Neural cell (in vitro differentiated cells): ENCODE measurements around the gene CARD19. TPM values are rescaled to one million over a fixed set of nuclear protein-coding genes. Genes with fewer than 3 reads are reported as not detected.

ENCODE experiments used
- H2AFZ ChIP-seq: fragments of 200-600, 300-800 bp; sonication (generic), shearing (Covaris generic); 2 replicates; pipeline ENCODE4 v1.6.0; 2014; ENCODE audit warnings: low read depth, mild to moderate bottlenecking, antibody characterized with exemption, low read length, moderate library complexity
- H3F3A ChIP-seq: fragments of 200-600 bp; shearing (Covaris generic); 2 replicates; pipeline ENCODE4 v1.6.1; 2016; ENCODE audit warnings: mild to moderate bottlenecking, moderate library complexity, mixed read lengths, antibody characterized with exemption, low read length; ENCODE audit not compliant: insufficient read depth, poor library complexity, severe bottlenecking
- H3K27ac ChIP-seq: fragments of 200-600, 300-800 bp; sonication (generic), shearing (Covaris generic); 2 replicates; pipeline ENCODE4 v1.5.1; 2014; ENCODE audit warnings: mild to moderate bottlenecking, low read length, moderate library complexity
- H3K27me3 ChIP-seq: fragments of 300-800, 200-600 bp; sonication (generic), shearing (Covaris generic); 2 replicates; pipeline ENCODE4 v1.6.0; 2014; ENCODE audit warnings: mild to moderate bottlenecking, low read depth, low read length, moderate library complexity; ENCODE audit not compliant: insufficient read depth
- H3K36me3 ChIP-seq: fragments of 300-800, 200-600 bp; sonication (generic), shearing (Covaris generic); 2 replicates; pipeline ENCODE4 v1.5.1; 2014; ENCODE audit warnings: mild to moderate bottlenecking, antibody characterized with exemption, low read length, moderate library complexity; ENCODE audit not compliant: insufficient read depth
- H3K4me2 ChIP-seq: fragments of 300-800, 200-600 bp; sonication (generic), shearing (Covaris generic); 2 replicates; pipeline ENCODE4 v1.6.0; 2014; ENCODE audit warnings: mild to moderate bottlenecking, low read length
- H3K4me3 ChIP-seq: fragments of 300-800, 200-600 bp; sonication (generic), shearing (Covaris generic); 2 replicates; pipeline ENCODE4 v1.5.1; 2014; ENCODE audit warnings: mild to moderate bottlenecking, low read length, moderate library complexity
- H3K79me2 ChIP-seq: fragments of 200-600 bp; shearing (Covaris generic); replicated peaks from 2 replicates; pipeline ENCODE4 v1.6.0; 2014; ENCODE audit warnings: mild to moderate bottlenecking, low read length, moderate library complexity; ENCODE audit not compliant: insufficient read depth
- H3K9ac ChIP-seq: fragments of 300-800, 200-600 bp; sonication (generic), shearing (Covaris generic); 2 replicates; pipeline ENCODE4 v1.6.1; 2016; ENCODE audit warnings: mild to moderate bottlenecking, low read length, mixed read lengths
- H3K9me2 ChIP-seq: fragments of 200-600 bp; shearing (Covaris generic); 2 replicates; pipeline ENCODE4 v1.6.1; 2016; ENCODE audit warnings: mild to moderate bottlenecking, low read length, mixed read lengths; ENCODE audit not compliant: insufficient read depth
- H3K9me3 ChIP-seq: fragments of 200-600, 300-800 bp; sonication (generic), shearing (Covaris generic); 2 replicates; pipeline ENCODE4 v1.6.1; 2016; ENCODE audit warnings: mild to moderate bottlenecking, mixed run types, low read length, moderate library complexity, mixed read lengths
- H4K20me1 ChIP-seq: fragments of 200-600 bp; shearing (Covaris generic); 2 replicates; pipeline ENCODE4 v1.6.1; 2016; ENCODE audit warnings: mild to moderate bottlenecking, mixed run types; ENCODE audit not compliant: insufficient read depth
- CTCF ChIP-seq: fragments of 450-650 bp; IDR thresholded peaks from 2 replicates; pipeline ENCODE4 v1.5.1; 2014; ENCODE audit warnings: antibody characterized with exemption, mild to moderate bottlenecking, moderate library complexity; ENCODE audit not compliant: poor library complexity, severe bottlenecking
- EP300 ChIP-seq: fragments of 450-650 bp; conservative IDR thresholded peaks from 2 replicates; pipeline ENCODE4 v1.6.1; 2014; ENCODE audit warnings: antibody characterized with exemption, mild to moderate bottlenecking, moderate library complexity; ENCODE audit not compliant: poor library complexity, severe bottlenecking
- EZH2 ChIP-seq: fragments of 200-600, 300-800 bp; shearing (Covaris generic), sonication (generic); IDR thresholded peaks from 2 replicates; pipeline ENCODE4 v1.6.1; 2014; ENCODE audit warnings: antibody characterized with exemption, low read length, borderline replicate concordance, mild to moderate bottlenecking; ENCODE audit not compliant: insufficient read depth, poor library complexity, severe bottlenecking
- MXI1 ChIP-seq: fragments of 450-650 bp; conservative IDR thresholded peaks from 2 replicates; pipeline ENCODE4 v1.6.1; 2014; ENCODE audit warnings: antibody characterized with exemption, mild to moderate bottlenecking; ENCODE audit not compliant: poor library complexity, severe bottlenecking
- POLR2AphosphoS5 ChIP-seq: IDR thresholded peaks from 2 replicates; pipeline ENCODE4 v1.6.1; 2012
- RAD21 ChIP-seq: fragments of 450-650 bp; conservative IDR thresholded peaks from 2 replicates; pipeline ENCODE4 v1.6.1; 2014; ENCODE audit warnings: antibody characterized with exemption, mild to moderate bottlenecking, moderate library complexity
- REST ChIP-seq: IDR thresholded peaks from 2 replicates; pipeline ENCODE4 v1.6.1; 2012; ENCODE audit warnings: borderline replicate concordance
- SMC3 ChIP-seq: fragments of 450-650 bp; conservative IDR thresholded peaks from 2 replicates; pipeline ENCODE4 v1.6.1; 2014; ENCODE audit warnings: antibody characterized with exemption, mild to moderate bottlenecking, moderate library complexity; ENCODE audit not compliant: poor library complexity
- TAF1 ChIP-seq: IDR thresholded peaks from 2 replicates; pipeline ENCODE4 v1.6.1; 2012; ENCODE audit warnings: low read depth
- polyA plus RNA-seq: library from polyadenylated mRNA; depleted of rRNA; stranded (reverse); fragments of >200 nt; gene quantifications from 2 replicates; pipeline ENCODE4 v1.2.3, GENCODE V29; 2014

The CARD19 gene
- polyA plus RNA-seq, 1 donor from 2014 or later = 66.7 TPM

GRCh38 chr9:93053781-93054331 is 42.2 kb upstream of the CARD19 start:
- Histone ChIP-seq H3K79me2 (no peaks in the 10 kb centered on the region), H4K20me1 (no peaks in the 10 kb centered on the region), H3K4me3 (no peak overlapping the region), H3K27ac (no peak overlapping the region), H3K9me3 (no peaks in the 10 kb centered on the region), H3F3A (no peaks in the 10 kb centered on the region), H3K9me2 (no peaks in the 10 kb centered on the region), H3K9ac (no peak overlapping the region), H3K27me3 (no peaks in the 10 kb centered on the region), H3K4me2 (no peak overlapping the region), H3K36me3 (no peaks in the 10 kb centered on the region), H2AFZ (no peak overlapping the region)
- TF ChIP-seq REST = no peak
- TF ChIP-seq TAF1 = no peak
- no peak for TF ChIP-seq RAD21
- TF ChIP-seq SMC3 = no peak
- TF ChIP-seq POLR2AphosphoS5 = no peak
- no peak for TF ChIP-seq CTCF
- TF ChIP-seq EP300 = no peak
- no peak for TF ChIP-seq EZH2
- no peak for TF ChIP-seq MXI1

GRCh38 chr9:93054758-93055704 is 41.0 kb upstream of the CARD19 start:
- H3K4me3 ChIP-seq = no peak overlapping the region
- H2AFZ ChIP-seq = no peak overlapping the region
- H4K20me1 ChIP-seq = no peaks in the 10 kb centered on the region
- H3K4me2 ChIP-seq = no peak overlapping the region
- H3F3A ChIP-seq = no peaks in the 10 kb centered on the region
- no peak overlapping the region for H3K9ac ChIP-seq
- H3K9me3 ChIP-seq = no peaks in the 10 kb centered on the region
- peaks cover 9% of the 10 kb centered on the region for H3K27me3 ChIP-seq
- H3K27ac ChIP-seq = no peak overlapping the region
- TF ChIP-seq SMC3 (no peak), POLR2AphosphoS5 (no peak), EP300 (no peak), TAF1 (no peak)
- H3K79me2 ChIP-seq = no peaks in the 10 kb centered on the region
- H3K36me3 ChIP-seq = no peaks in the 10 kb centered on the region
- no peaks in the 10 kb centered on the region for H3K9me2 ChIP-seq
